Mesendoderm (in vitro differentiated cells): ENCODE results near the gene ASCL5.

Experiments
- DNase-seq: peaks from one replicate; pipeline ENCODE4 v3.0.0; 2013
- H2AK5ac ChIP-seq: 2 replicates; pipeline ENCODE4 v1.6.1; 2013; ENCODE audit warnings: low read length, inconsistent platforms
- H2BK120ac ChIP-seq: 2 replicates; pipeline ENCODE4 v1.6.1; 2013; ENCODE audit warnings: low read depth, mild to moderate bottlenecking, low read length, moderate library complexity, mixed read lengths
- H2BK15ac ChIP-seq: replicated peaks from 2 replicates; pipeline ENCODE4 v1.6.1; 2013; ENCODE audit warnings: low read depth, mild to moderate bottlenecking, moderate library complexity
- H2BK5ac ChIP-seq: 2 replicates; pipeline ENCODE4 v1.6.1; 2013; ENCODE audit warnings: low read length, inconsistent platforms
- H3K18ac ChIP-seq: 2 replicates; pipeline ENCODE4 v1.6.1; 2013; ENCODE audit warnings: mild to moderate bottlenecking, low read length, mixed read lengths
- H3K23ac ChIP-seq: one replicate; pipeline ENCODE4 v1.6.1; 2013; ENCODE audit warnings: low read length
- H3K27ac ChIP-seq: 2 replicates; pipeline ENCODE4 v1.5.1; 2013; ENCODE audit warnings: low read depth, mild to moderate bottlenecking, inconsistent platforms, low read length, moderate library complexity
- H3K27me3 ChIP-seq: 2 replicates; pipeline ENCODE4 v1.6.1; 2013; ENCODE audit warnings: low read length, control low read depth, mild to moderate bottlenecking, inconsistent platforms; ENCODE audit not compliant: insufficient read depth, poor library complexity
- H3K36me3 ChIP-seq: 2 replicates; pipeline ENCODE4 v1.6.1; 2013; ENCODE audit warnings: low read length, inconsistent platforms; ENCODE audit not compliant: control insufficient read depth, insufficient read depth
- H3K4ac ChIP-seq: one replicate; pipeline ENCODE4 v1.6.1; 2013; ENCODE audit warnings: low read depth, mild to moderate bottlenecking, low read length, moderate library complexity
- H3K4me1 ChIP-seq: 2 replicates; pipeline ENCODE4 v1.6.1; 2013; ENCODE audit warnings: low read depth, low read length, inconsistent platforms; ENCODE audit not compliant: control insufficient read depth
- H3K4me2 ChIP-seq: 2 replicates; pipeline ENCODE4 v1.6.1; 2013; ENCODE audit warnings: low read length
- H3K4me3 ChIP-seq: 2 replicates; pipeline ENCODE4 v1.5.1; 2013; ENCODE audit warnings: mild to moderate bottlenecking, low read length
- H3K56ac ChIP-seq: one replicate; pipeline ENCODE4 v1.6.1; 2013; ENCODE audit warnings: low read length
- H3K79me1 ChIP-seq: 2 replicates; pipeline ENCODE4 v1.6.1; 2013; ENCODE audit warnings: low read length, inconsistent platforms
- H3K79me2 ChIP-seq: 2 replicates; pipeline ENCODE4 v1.6.1; 2013; ENCODE audit warnings: mild to moderate bottlenecking, low read length; ENCODE audit not compliant: control insufficient read depth, insufficient read depth
- H3K9ac ChIP-seq: 2 replicates; pipeline ENCODE4 v1.6.1; 2013; ENCODE audit warnings: low read length, inconsistent platforms
- H4K5ac ChIP-seq: one replicate; pipeline ENCODE4 v1.6.1; 2013; ENCODE audit warnings: low read length
- H4K8ac ChIP-seq: one replicate; pipeline ENCODE4 v1.6.1; 2013; ENCODE audit warnings: low read depth, mild to moderate bottlenecking, control low read depth, low read length, moderate library complexity
- WGBS: extraction: QIAGEN DNeasy Blood & Tissue Kit; methylation state at CpG from one replicate; pipeline ENCODE4 v1.1.7; 2013; ENCODE audit warnings: low lambda C conversion rate, missing lambda C conversion rate; ENCODE audit not compliant: insufficient coverage; ENCODE audit errors: extremely low coverage; 5-methylcytosine and 5-hydroxymethylcytosine counted together

ASCL5 gene

GRCh38 chr1:201098992-201099677, 27.8 kb downstream of the ASCL5 start:
- no peak overlapping the region for H2BK15ac ChIP-seq
- no peak overlapping the region for H4K5ac ChIP-seq
- H3K4me1 ChIP-seq, result peaks cover 1% of the 10 kb centered on the region
- H2BK120ac ChIP-seq, result no peak overlapping the region
- H2AK5ac ChIP-seq, result no peak overlapping the region
- DNase-seq, result no peak
- H3K18ac ChIP-seq, result no peak overlapping the region
- no peaks in the 10 kb centered on the region for H3K79me1 ChIP-seq
- H3K9ac ChIP-seq, result no peak overlapping the region
- H3K23ac ChIP-seq, result no peak overlapping the region
- WGBS, result no CpG with 5 or more reads among the region's 5 CpGs
- no peak overlapping the region for H3K4me2 ChIP-seq
- no peak overlapping the region for H3K27ac ChIP-seq
- no peak overlapping the region for H3K4me3 ChIP-seq
- H3K36me3 ChIP-seq, result no peaks in the 10 kb centered on the region
- no peak overlapping the region for H3K4ac ChIP-seq
- no peak overlapping the region for H3K56ac ChIP-seq
- no peak overlapping the region for H4K8ac ChIP-seq
- no peaks in the 10 kb centered on the region for H3K27me3 ChIP-seq
- no peaks in the 10 kb centered on the region for H3K79me2 ChIP-seq
- H2BK5ac ChIP-seq, result no peak overlapping the region

DNA sequence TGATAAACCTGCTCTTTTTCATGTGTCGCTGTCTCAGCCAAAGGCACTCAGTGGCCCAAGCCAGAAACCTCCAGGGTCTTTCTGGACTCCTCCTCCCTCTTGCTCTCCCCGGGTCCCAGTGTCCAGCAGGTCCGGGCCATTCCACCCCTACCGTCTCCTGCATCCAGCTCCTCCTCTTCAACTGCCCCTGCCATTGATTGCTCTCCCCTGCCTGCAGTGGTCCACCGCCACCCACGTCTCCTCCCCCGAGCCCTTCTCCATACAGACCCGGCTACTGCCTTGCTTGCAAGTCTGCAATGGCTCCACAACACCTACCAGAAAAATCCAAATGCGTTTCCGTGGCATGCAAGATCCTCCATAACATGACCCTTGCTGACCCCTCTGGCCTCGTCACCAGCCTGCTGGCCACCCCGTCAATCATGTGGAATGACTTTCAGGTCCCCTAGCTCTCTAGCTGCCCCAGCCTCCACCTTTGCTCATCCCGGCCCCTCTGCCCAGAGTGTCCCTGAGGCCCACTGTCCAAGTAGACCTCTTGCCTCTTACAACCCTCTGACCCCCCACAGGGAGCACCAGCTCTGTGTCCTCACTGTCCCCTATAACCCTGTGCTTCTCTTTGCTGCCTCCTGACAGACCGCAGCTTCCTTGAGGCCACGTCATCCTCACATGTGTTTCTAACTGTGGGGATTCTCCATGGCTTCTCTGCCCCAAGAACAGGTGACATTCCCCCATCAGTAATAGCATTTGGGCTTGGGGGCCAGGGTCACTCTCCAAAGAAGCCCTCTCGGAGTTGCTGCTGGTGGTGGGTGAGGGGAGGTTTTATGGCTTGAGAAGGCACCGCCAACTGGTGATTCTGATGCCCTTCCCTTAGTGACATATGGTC, 29.8 kb downstream of the ASCL5 start:
- Histone ChIP-seq H3K56ac (no peak overlapping the region), H2AK5ac (no peak overlapping the region), H3K4ac (no peak overlapping the region), H3K27ac (no peak overlapping the region), H3K23ac (no peak overlapping the region), H2BK120ac (no peak overlapping the region), H3K79me1 (no peaks in the 10 kb centered on the region), H3K79me2 (no peaks in the 10 kb centered on the region), H4K5ac (no peak overlapping the region), H2BK15ac (no peak overlapping the region), H3K4me2 (no peak overlapping the region), H3K9ac (no peak overlapping the region), H3K36me3 (no peaks in the 10 kb centered on the region), H3K4me1 (no peaks in the 10 kb centered on the region), H2BK5ac (no peak overlapping the region), H3K4me3 (no peak overlapping the region), H4K8ac (no peak overlapping the region), H3K27me3 (no peaks in the 10 kb centered on the region), H3K18ac (no peak overlapping the region)
- no CpG with 5 or more reads among the region's 17 CpGs for WGBS
- DNase-seq, result no peak

DNA sequence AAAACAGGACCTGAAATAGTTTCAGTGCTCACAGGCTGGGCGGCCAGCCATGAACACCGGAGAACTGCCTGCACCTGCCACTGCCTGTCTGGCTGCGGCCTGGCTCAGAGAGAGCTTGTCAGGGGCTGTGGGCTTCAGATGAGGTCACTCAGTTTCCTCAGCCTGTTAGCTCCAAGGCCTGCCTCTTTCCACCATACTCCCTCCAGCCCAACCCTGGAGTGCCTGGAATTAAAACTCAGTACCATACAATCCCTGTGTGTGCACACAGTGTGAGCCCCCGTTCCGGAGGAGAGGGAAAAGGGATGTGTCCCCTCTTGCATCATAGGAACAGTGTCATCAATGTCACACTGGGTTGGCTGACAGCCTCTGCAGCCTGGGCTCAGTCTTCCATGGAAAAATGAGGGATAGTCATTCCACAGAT, 30.9 kb downstream of the ASCL5 start:
- Histone ChIP-seq H4K8ac (no peak overlapping the region), H3K79me1 (no peaks in the 10 kb centered on the region), H3K4ac (no peak overlapping the region), H2AK5ac (no peak overlapping the region), H3K23ac (no peak overlapping the region), H2BK120ac (no peak overlapping the region), H3K56ac (no peak overlapping the region), H3K9ac (no peak overlapping the region), H3K36me3 (no peaks in the 10 kb centered on the region), H2BK15ac (no peak overlapping the region), H2BK5ac (no peak overlapping the region), H3K79me2 (no peaks in the 10 kb centered on the region), H4K5ac (no peak overlapping the region), H3K27me3 (no peaks in the 10 kb centered on the region), H3K27ac (no peak overlapping the region), H3K4me2 (no peak overlapping the region), H3K4me3 (no peak overlapping the region), H3K18ac (no peak overlapping the region), H3K4me1 (no peaks in the 10 kb centered on the region)
- WGBS, result no CpG with 5 or more reads among the region's 5 CpGs
- no peak for DNase-seq

DNA sequence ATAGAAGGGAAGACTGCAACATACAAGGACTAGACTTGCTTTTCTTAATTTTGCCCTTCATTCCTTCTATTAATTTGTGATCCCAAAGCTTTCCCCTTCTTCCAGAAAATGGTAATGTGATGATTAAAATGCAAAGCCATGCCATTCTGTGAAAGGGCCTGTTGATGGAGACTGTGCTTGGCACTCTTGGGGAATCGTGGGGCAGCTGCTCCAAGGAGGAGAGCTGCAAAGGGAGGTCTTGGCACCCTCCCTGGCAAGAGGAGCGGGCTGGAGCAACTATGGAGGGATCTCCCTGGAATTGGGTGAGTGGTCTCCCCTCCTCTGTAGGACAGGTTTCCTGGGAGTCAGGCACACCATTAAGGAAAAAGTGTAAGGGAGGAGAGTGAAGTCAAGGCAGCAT, 31.4 kb downstream of the ASCL5 start:
- Histone ChIP-seq H3K79me2 (no peaks in the 10 kb centered on the region), H3K27me3 (no peaks in the 10 kb centered on the region)

DNA sequence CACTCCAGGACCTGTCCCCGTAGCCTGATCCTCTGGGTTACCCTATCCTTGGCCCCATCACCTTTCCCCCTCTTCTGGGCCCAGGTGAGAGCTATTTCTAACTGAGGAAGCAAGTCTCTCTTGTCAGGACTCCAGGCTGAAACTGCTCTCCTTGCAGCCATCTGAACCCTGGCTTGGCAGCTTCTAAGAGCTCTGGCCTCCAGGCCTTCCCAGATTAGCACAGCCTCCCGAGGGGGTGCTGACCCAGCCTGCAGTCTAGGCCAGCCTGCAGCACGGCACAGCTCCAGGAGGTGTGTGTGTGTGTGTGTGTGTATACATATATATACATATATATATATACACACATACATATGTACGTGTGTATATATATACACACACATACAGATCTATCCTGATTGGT, 32.2 kb downstream of the ASCL5 start:
- Histone ChIP-seq H4K8ac (no peak overlapping the region), H3K18ac (no peak overlapping the region), H3K4me1 (no peaks in the 10 kb centered on the region), H3K27me3 (no peaks in the 10 kb centered on the region), H2BK120ac (no peak overlapping the region), H3K27ac (no peak overlapping the region), H3K36me3 (no peaks in the 10 kb centered on the region), H3K4ac (no peak overlapping the region), H4K5ac (no peak overlapping the region), H2AK5ac (no peak overlapping the region), H3K79me1 (no peaks in the 10 kb centered on the region), H3K4me3 (no peak overlapping the region), H2BK5ac (no peak overlapping the region), H3K56ac (no peak overlapping the region), H3K23ac (no peak overlapping the region), H3K4me2 (no peak overlapping the region), H3K9ac (no peak overlapping the region), H2BK15ac (no peak overlapping the region), H3K79me2 (no peaks in the 10 kb centered on the region)
- WGBS, result no CpG with 5 or more reads among the region's 4 CpGs
- DNase-seq, result no peak

More for the DNA sequence above, 31.4 kb downstream of the ASCL5 start:
- no peak overlapping the region for H4K5ac ChIP-seq
- WGBS, result no CpG with 5 or more reads among the region's 2 CpGs
- H2BK5ac ChIP-seq, result no peak overlapping the region
- H3K23ac ChIP-seq, result no peak overlapping the region
- H2BK15ac ChIP-seq, result no peak overlapping the region
- no peak overlapping the region for H3K18ac ChIP-seq
- no peak overlapping the region for H3K4me2 ChIP-seq
- H2AK5ac ChIP-seq, result no peak overlapping the region
- H3K27ac ChIP-seq, result no peak overlapping the region
- H3K9ac ChIP-seq, result no peak overlapping the region
- H3K79me1 ChIP-seq, result no peaks in the 10 kb centered on the region
- H3K36me3 ChIP-seq, result no peaks in the 10 kb centered on the region
- no peak overlapping the region for H3K4me3 ChIP-seq
- no peak overlapping the region for H4K8ac ChIP-seq
- no peak for DNase-seq
- H3K56ac ChIP-seq, result no peak overlapping the region
- H3K4ac ChIP-seq, result no peak overlapping the region
- H2BK120ac ChIP-seq, result no peak overlapping the region
- no peaks in the 10 kb centered on the region for H3K4me1 ChIP-seq
